ENCODE data around the gene TRDMT1.

TRDMT1 gene

DNA sequence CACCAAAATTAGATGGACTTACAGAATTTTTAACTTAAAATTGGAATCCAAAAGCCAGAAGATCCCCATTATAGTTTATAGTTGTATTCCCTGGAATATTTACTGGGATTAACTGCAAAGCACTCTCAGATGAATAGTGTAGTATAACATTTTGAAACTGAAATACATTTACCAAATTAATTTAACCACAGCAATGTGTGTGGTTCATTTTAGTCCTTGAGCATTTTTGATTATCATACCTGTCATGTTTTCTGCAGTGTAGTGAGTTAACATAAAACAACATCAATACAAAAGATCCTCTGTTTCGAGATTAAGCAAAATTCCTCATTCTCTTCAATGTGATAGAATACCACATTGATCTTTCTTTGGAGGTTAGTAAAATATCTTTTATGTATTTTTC, 30.3 kb upstream of the TRDMT1 start:
- DNase-seq (ENCODE audit: low read depth in 2 of 2): no peak

DNA sequence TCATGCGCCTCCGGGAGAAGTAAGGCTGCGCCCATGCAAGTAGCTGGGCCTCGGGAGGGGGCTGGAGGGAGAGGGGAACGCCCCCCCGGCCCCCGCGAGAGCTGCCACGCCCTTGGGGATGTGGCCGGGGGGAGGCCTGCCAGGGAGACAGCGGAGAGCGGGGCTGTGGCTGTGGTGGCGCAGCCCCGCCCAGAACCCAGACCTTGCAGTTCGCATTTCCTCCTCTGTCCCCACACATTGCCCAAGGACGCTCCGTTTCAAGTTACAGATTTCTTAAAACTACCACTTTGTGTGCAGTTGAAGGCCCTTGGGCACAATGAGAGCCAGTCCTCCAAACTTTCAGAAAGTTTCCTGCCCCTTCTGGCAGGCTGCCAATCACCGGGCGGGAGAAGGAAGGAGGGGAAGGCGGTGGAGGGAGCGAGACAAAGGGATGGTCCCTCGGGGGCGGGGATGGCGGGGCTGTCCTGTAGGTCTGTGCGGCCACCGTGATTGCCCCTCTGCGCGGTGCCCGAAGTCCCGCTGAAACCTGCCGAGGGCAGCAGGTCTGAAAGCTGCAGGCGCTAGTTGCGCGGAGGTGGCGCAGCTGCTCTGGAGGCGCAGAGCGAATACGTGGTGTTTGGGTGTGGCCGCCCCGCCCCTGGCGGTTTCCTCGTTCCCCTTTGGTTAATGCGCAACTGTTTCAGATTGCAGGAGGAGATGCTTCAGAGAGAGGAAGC, 28.7 kb upstream of the TRDMT1 start:
- peak; percentile 75 to 81 for DNase-seq (ENCODE audit: low read depth in 2 of 2)

DNA sequence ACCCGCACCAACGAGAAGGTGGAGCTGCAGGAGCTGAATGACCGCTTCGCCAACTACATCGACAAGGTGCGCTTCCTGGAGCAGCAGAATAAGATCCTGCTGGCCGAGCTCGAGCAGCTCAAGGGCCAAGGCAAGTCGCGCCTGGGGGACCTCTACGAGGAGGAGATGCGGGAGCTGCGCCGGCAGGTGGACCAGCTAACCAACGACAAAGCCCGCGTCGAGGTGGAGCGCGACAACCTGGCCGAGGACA, 28.2 kb upstream of the TRDMT1 start:
- DNase-seq (ENCODE audit: low read depth in 2 of 2): no peak

DNA sequence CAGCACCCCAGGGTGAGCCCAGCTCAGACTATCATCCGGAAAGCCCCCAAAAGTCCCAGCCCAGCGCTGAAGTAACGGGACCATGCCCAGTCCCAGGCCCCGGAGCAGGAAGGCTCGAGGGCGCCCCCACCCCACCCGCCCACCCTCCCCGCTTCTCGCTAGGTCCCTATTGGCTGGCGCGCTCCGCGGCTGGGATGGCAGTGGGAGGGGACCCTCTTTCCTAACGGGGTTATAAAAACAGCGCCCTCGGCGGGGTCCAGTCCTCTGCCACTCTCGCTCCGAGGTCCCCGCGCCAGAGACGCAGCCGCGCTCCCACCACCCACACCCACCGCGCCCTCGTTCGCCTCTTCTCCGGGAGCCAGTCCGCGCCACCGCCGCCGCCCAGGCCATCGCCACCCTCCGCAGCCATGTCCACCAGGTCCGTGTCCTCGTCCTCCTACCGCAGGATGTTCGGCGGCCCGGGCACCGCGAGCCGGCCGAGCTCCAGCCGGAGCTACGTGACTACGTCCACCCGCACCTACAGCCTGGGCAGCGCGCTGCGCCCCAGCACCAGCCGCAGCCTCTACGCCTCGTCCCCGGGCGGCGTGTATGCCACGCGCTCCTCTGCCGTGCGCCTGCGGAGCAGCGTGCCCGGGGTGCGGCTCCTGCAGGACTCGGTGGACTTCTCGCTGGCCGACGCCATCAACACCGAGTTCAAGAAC, 27.7 kb upstream of the TRDMT1 start:
- peak; percentile 75 to 81 for DNase-seq (ENCODE audit: low read depth in 2 of 2)

- peak; percentile 84 to 87 for DNase-seq (ENCODE audit: low read depth in 2 of 2)
Observed at GRCh38 chr10:17228091-17229015, 26.9 kb upstream of the TRDMT1 start, which contains the start of gene VIM. TSS of gene VIM (plus strand) at chr10:17228241. CDS start at chr10:17229423, 1,182 bp downstream.

DNA sequence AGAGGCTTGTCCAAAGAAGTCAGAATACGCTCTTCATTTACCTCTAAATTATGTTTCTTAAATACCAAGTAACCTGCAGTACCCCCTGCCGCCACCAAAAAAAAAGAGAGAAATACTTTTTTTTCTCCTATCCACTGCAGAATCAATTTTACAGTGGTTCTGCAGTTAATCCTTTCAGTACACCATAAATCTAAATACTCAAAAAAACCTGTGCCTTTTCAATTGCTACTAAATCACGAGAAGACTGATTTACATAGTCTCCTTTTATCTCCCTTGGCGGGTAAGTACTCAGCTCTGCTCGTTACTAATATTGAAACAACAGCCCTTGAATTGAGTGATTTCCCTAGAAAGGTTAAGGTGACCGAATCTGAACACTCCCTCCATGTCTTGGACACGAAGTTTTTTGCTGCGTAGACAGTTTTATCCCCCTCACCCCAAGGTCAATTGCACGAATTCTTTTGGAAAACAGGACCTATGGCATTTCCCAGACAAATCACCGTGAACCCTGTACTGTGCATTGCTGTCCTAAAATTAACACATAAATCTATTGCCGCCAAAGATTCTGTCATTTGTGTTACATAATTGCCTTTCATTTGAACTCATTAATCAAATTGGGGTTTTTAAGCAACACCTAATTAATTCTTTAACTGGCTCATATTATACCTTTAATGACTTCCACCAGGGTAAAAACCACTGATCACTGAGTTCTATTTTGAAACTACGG, 26.1 kb upstream of the TRDMT1 start:
- no peak for DNase-seq (ENCODE audit: low read depth in 2 of 2)

- no peak for DNase-seq (ENCODE audit: low read depth in 2 of 2)
Observed at GRCh38 chr10:17226891-17227303, 25.4 kb upstream of the TRDMT1 start.

GRCh38 chr10:17225808-17226207, 24.3 kb upstream of the TRDMT1 start:
- DNase-seq (ENCODE audit: low read depth in 2 of 2): no peak

GRCh38 chr10:17222329-17222728, 20.9 kb upstream of the TRDMT1 start:
- DNase-seq (ENCODE audit: low read depth in 2 of 2): no peak

DNA sequence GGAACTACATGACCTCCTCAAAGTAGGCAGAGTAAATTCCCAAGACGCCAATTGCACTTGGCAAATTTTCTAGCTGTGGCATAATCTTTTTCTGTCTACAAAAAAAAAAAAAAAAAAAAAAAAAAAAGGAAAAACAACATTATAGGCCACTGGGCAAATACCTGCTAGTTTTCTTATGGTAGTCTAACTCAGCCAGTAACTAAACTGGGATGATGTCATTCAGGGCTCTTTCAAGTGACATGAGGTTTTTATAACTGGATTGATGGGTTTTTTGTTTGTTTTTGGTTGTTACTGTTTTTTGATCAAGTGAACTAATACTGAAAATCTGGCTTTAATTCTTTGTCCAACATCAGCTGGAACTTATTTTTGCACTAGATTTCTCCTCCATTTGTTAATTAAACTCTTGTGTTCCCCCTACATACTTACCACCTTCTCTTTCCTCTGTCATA, 19.2 kb upstream of the TRDMT1 start:
- DNase-seq (ENCODE audit: low read depth in 2 of 2): no peak

GRCh38 chr10:17219024-17219423, 17.6 kb upstream of the TRDMT1 start:
- no peak for DNase-seq (ENCODE audit: low read depth in 2 of 2)

- no peak for DNase-seq (ENCODE audit: low read depth in 2 of 2)
Observed at GRCh38 chr10:17217631-17218232, 16.3 kb upstream of the TRDMT1 start.

- DNase-seq (ENCODE audit: low read depth in 2 of 2): no peak
Observed at GRCh38 chr10:17216901-17217395, 15.5 kb upstream of the TRDMT1 start.

- no peak for DNase-seq (ENCODE audit: low read depth in 2 of 2)
Observed at GRCh38 chr10:17216217-17216900, 14.9 kb upstream of the TRDMT1 start.

DNA sequence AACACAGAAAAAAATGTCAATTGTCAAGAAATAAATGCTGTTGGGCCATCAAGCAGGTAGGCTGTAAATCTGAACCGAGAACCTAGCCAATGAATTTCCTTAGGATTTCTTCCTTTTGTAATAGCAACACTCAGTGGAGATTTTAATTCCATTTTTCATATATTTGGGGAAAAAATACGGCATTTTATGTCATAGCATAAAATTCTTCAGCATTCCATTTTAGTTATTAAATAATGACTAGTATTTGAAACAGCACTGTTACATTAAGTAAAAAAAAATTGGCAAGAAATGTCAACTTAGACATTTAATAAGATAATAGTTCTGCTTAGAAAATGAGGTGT, 14.3 kb upstream of the TRDMT1 start:
- no peak for DNase-seq (ENCODE audit: low read depth in 2 of 2)

DNA sequence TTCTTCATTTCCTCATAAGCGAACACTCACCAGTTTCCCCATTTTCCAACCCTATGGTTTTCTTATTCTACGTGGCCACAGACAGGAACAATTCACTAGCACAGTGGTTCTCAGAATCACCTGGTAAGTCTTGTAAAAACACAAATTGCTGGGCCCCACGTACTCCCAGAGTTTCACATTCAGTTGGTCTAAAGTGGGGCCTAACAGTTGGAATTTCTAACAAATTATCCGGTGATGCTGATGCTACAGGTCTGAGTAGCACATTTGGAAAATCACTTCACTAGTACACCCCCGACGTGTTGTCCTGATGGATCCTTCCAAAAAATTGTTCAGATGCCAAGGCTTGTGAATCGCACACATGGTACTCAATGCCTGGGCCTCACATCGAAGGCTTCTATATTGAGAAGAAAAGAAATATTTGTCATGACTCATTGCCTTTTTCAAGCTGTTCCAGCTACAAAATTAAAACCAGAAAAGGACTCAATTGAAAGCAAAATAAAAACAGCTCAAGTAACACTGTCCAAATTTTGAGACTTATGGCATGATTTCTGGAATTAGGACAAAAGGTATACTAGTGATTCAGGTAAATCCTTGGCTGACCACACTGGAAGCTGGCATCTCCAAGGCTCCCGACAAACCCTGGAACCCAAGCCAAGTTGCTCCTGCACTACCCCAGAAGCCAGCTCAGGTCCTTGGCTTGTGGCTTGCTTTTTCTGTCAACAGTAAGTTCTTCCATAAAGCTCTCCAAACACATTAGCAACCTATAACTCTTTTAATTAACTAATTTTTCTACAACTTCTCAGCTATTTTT, 13.7 kb upstream of the TRDMT1 start:
- DNase-seq (ENCODE audit: low read depth in 2 of 2): no peak

DNA sequence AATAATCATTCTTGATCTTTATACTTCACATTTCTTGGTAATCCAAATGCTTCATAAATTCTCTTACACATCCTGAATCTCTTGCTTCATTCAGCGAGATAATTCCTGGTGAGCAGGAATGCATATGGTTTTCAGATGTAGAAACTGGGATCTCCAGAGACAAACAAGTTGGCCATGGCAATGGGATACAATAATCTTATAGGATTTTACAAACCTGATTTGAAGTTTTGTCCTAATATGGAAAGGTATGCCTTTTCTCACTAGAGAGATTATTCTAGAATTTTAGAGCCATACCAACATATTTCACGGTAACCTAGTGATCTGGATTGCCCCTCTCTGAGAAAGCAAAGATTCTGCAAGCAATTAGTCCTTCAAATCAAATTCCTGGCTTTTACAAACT, 13.1 kb upstream of the TRDMT1 start:
- no peak for DNase-seq (ENCODE audit: low read depth in 2 of 2)

GRCh38 chr10:17213646-17214349, 12.3 kb upstream of the TRDMT1 start:
- no peak for DNase-seq (ENCODE audit: low read depth in 2 of 2)

- DNase-seq (ENCODE audit: low read depth in 2 of 2): no peak
Observed at GRCh38 chr10:17212802-17213221, 11.3 kb upstream of the TRDMT1 start.

All from stimulated activated CD8-positive, alpha-beta memory T cell treated with anti-CD3 and anti-CD28 coated beads, Interleukin-7, amount 100 ng/mL, for 4 hours (primary cell).